ENCODE measurements around the gene DNASE2. TPM values are rescaled to one million over a fixed set of nuclear protein-coding genes. Genes with fewer than 3 reads are reported as not detected.

DNASE2 gene
- total RNA-seq, 1 experiment from 2014 or later = 23.8 TPM

- no peak overlapping the region for H3T11ph ChIP-seq (ENCODE audit: low read length)
- no peak overlapping the region for H3K4me3 Mint-ChIP-seq
- H4K91ac ChIP-seq (ENCODE audit: insufficient read length, low read depth, low read length) = no peak overlapping the region
- H3K4me1 Mint-ChIP-seq = peaks cover 0 to 1% of the 10 kb centered on the region in 2 experiments; a peak in 3 of 4 replicates
- no peak for TF ChIP-seq CTCF (conservative IDR thresholded peaks at IDR 0.05)
- H2BK120ac ChIP-seq (ENCODE audit: low read depth, low read length, poor library complexity, severe bottlenecking) = no peak overlapping the region
- no peak overlapping the region for H2BK5ac ChIP-seq (ENCODE audit: insufficient read length, low read length)
- no peak overlapping the region for H3K4ac ChIP-seq (ENCODE audit: low read depth, low read length)
- no peaks in the 10 kb centered on the region for H3K79me1 ChIP-seq (ENCODE audit: insufficient read depth, low read depth, low read length, poor library complexity, severe bottlenecking)
- H2AFZ ChIP-seq (ENCODE audit: low read length) = no peak overlapping the region
- no peak overlapping the region for H2BK12ac ChIP-seq (ENCODE audit: insufficient read length, low read depth, low read length)
- no peak overlapping the region; a peak in 1 of 7 replicates for H3K27ac Mint-ChIP-seq
- H3K27me3 ChIP-seq (ENCODE audit: insufficient read depth, low read length) = no peaks in the 10 kb centered on the region
- no peak overlapping the region for H3K56ac ChIP-seq (ENCODE audit: insufficient read length, low read depth, low read length)
- H3K9me3 ChIP-seq (ENCODE audit: control insufficient read depth, low read depth, low read length) = no peaks in the 10 kb centered on the region
- no peak for DNase-seq
- H3K9me3 Mint-ChIP-seq = peaks cover 5 to 11% of the 10 kb centered on the region in 2 experiments; a peak in 4 of 5 replicates
- no peak overlapping the region for H2BK15ac ChIP-seq (ENCODE audit: low read depth, low read length)
- H2BK20ac ChIP-seq (ENCODE audit: low read depth, low read length, poor library complexity, severe bottlenecking) = no peak overlapping the region
- no peaks in the 10 kb centered on the region; the same call in 1 of the 2 replicates for H3K27me3 Mint-ChIP-seq (ENCODE audit: low read depth)
- no peak overlapping the region for H3K27ac ChIP-seq (ENCODE audit: insufficient read length, low read depth, low read length)
- H3K4me2 ChIP-seq (ENCODE audit: insufficient read depth, insufficient read length, low read length) = no peak overlapping the region
- no peak overlapping the region for H3K14ac ChIP-seq (ENCODE audit: insufficient read depth, low read length)
- H3K36me3 Mint-ChIP-seq (ENCODE audit: insufficient read depth in 1 of 3, low read depth in 3 of 3) = peaks cover 37 to 51% (median 42%) of the 10 kb centered on the region in 3 experiments
- no peak overlapping the region for H3K18ac ChIP-seq (ENCODE audit: insufficient read length, low read depth, low read length)
- no peak overlapping the region for H3K9ac ChIP-seq (ENCODE audit: extremely low read depth, insufficient read length, low read length)
- no peaks in the 10 kb centered on the region for H3K23me2 ChIP-seq (ENCODE audit: insufficient read length, low read depth, low read length, poor library complexity, severe bottlenecking)
- H2AK5ac ChIP-seq (ENCODE audit: insufficient read length, low read length) = no peak overlapping the region
- H3K23ac ChIP-seq (ENCODE audit: insufficient read length, low read depth, low read length) = no peak overlapping the region
- no CpG with 5 or more reads among the region's 6 CpGs for WGBS (ENCODE audit: extremely low coverage, insufficient read length, low lambda C conversion rate)
- H4K5ac ChIP-seq (ENCODE audit: insufficient read length, low read depth, low read length) = no peak overlapping the region
- H4K20me1 ChIP-seq (ENCODE audit: control insufficient read depth, insufficient read depth, insufficient read length) = no peaks in the 10 kb centered on the region
- no peak overlapping the region for H4K8ac ChIP-seq (replicated peaks; ENCODE audit: insufficient read length, low read depth, low read length)
- H3K79me2 ChIP-seq (ENCODE audit: insufficient read depth, low read length) = no peaks in the 10 kb centered on the region
- no peaks in the 10 kb centered on the region for H3K4me1 ChIP-seq (ENCODE audit: insufficient read depth, low read length)
Measured at GRCh38 chr19:12875086-12875485, 6.2 kb downstream of the DNASE2 start.

Data from H9 (cell line).